NK-92 (cell line): ENCODE results near the gene FNDC4.
"Not testable (repeated sequence)": the region's sequence is repeated elsewhere in the genome, so short reads cannot be mapped to it uniquely, and the experiment has no call there.

Experiments
- DNase-seq: peaks from one replicate; lab custom pipeline; 2025; ENCODE audit not compliant: unreplicated experiment; lab: John Stamatoyannopoulos, UW

Gene FNDC4, protein sequence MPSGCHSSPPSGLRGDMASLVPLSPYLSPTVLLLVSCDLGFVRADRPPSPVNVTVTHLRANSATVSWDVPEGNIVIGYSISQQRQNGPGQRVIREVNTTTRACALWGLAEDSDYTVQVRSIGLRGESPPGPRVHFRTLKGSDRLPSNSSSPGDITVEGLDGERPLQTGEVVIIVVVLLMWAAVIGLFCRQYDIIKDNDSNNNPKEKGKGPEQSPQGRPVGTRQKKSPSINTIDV

DNA sequence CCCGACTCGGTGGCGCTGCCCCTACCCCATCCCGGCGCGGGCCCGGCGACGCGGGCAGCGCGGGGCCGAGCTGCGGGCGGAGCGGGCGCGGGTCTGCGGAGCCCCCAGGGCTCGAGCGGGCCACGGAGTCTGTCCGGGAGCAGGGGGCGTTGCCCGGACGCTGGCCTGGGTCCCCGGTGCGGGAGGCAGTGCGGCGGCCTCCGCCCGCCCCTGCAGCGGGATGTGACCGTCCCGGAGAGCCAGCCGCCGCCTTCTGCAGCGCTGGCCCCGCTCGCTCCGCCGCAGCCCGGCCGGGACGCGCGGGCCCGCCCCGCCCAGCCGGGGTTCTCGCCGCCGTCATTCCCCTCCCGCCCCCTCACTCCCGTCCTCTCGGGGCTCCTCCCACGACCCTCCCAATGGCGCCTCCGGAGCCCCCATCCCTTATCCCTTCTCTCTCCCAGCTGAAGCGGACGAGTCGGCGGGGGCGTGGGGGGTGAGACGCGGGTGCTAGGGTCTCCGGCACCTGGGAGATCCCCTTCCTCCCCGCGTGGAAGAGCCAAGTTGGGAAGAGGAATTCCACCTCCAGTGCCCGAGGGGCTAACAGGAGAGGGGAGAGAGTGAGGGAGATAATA is at the start of gene FNDC4:
TSS of gene FNDC4 (minus strand) at position 257 of the 611 bp plus-strand sequence. CDS start 521 bp downstream, outside the sequence.
- DNase-seq = no peak

DNA sequence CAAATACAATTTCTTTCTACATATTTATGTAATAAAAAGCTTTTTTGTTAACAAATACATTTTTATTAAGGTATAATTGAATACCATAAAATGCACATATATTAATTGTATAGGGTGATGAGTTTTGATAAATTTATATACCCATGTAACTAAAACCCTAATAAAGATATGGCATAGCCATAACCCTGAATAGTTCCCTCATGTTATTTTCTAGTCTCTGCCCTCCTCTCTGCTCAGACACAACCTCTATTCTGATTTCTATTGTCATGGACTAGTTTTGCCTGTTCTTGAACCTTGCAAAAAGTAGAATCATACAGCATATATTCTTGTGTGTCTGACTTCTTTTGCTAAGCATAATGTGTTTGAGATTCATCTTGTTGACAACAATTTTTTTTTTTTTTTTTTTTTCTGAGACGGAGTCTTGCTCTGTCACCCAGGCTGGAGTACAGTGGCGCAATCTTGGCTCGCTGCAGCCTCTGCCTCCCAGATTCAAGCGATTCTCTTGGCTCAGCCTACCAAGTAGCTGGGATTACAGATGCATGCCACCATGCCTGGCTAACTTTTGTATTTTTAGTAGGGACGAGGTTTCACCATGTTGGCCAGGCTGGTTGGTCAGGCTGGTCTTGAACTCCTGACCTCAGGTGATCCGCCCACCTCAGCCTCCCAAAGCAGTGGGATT is 49.3 kb upstream of the FNDC4 start:
- no peak for DNase-seq

DNA sequence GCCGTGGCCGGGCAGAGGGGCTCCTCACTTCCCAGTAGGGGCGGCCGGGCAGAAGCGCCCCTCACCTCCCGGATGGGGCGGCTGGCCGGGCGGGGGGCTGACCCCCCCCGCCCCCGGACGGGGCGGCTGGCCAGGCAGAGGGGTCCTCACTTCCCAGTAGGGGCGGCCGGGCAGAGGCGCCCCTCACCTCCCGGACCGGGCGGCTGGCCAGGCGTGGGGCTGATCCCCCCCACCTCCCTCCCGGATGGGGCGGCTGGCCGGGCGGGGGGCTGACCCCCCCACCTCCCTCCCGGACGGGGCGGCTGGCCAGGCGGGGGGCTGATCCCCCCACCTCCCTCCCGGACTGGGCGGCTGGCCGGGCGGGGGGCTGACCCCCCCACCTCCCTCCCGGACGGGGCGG is 44.6 kb upstream of the FNDC4 start:
- not testable (repeated sequence) for DNase-seq

DNA sequence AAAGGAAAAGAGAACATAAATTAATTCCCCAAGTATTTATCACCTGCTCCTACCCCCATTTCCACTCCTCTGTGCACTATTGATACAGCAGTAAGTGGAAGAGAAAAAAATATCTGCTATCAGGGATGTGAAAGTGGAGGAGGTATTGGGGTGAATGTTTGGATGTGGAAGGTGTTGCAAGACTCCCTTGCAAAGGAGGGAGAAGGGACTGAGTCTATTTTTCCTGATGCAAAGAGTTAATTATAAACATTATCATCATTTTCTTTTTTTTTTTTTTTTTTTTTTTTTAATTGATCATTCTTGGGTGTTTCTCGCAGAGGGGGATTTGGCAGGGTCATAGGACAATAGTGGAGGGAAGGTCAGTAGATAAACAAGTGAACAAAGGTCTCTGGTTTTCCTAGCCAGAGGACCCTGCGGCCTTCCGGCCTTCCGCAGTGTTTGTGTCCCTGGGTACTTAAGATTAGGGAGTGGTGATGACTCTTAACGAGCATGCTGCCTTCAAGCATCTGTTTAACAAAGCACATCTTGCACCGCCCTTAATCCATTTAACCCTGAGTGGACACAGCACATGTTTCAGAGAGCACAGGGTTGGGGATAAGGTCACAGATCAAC is 43.9 kb upstream of the FNDC4 start:
- DNase-seq = not testable (repeated sequence)

DNA sequence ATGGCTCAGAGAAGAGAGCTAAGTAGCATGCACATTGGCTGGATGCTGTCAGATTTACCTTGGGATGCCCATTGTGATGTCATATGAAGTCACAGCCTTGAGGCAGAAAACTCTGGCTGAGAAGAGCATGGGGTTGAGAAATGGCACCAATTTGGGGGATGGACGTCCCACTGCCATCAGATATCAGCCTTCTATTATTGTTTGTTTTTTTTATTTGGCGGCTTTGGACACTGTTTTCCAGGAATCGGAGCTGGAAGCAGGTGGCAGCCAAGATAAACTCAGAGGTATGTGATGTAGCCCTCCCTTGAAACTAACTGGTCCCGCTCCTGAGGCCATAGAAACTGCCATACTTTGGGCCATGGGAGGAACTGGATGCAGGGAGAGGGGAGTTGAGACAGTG is 42.3 kb upstream of the FNDC4 start:
- no peak for DNase-seq

DNA sequence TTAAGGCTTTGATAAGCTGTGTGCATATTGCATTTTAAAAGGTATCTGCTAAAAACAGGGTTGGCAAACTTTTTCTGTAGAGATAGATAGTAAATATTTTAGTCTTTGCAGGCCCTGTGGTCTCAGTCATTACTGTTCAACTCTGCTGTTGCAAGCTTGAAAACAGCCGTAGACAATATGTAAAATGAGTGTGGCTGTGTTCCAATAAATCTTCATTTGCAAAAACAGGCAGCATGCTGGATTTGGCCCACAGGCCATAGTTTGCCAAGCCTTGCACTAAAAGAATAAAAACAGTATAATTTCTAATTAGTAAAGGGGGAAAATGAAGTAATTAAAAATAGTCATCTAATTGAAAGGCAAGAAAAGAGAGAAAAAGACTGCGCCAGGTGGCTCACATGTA is 37.0 kb upstream of the FNDC4 start:
- DNase-seq = no peak

DNA sequence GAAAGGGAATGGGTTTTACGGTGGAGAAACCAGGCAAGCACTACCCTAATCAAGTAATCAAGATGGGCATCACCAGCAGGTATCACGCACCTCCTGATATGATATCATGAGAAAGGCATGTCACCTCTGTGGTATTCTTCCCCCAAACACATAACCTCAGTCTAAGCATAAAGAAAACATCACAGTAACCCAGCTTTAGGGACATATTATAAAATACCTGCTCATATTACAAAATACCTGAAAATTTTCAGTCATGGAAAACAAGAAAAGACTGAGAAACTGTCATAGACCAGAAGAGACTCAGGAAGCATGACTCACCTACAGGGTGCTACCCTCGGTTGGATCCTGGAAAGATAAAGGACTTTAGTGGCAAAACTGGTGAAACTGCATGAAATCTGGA is 32.2 kb upstream of the FNDC4 start:
- no peak for DNase-seq

DNA sequence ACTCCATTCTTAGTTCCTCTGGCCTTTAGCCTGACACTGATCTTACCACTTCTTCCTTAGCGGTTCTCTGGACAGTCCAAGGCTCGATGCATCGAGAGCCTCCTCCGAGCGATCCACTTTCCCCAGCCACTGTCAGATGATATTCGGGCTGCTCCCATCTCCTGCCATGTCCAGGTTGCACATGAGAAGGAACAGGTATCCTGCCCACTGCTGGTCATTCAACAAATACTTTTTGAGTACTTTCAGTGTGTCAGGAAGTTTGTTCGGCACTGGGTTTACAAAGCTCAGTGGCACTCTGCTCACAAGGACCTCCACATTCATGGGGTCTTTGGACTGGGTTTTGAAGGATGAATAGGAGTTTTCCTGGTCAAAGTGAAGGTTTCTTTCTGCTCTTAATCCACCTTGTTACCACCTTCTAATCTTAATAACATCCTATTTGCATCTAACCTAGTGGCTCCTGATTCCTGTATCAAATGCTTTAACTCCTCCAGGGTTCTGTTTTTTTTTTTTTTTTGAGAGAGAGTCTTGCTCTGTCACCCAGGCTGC is 27.5 kb upstream of the FNDC4 start:
- DNase-seq = no peak

DNA sequence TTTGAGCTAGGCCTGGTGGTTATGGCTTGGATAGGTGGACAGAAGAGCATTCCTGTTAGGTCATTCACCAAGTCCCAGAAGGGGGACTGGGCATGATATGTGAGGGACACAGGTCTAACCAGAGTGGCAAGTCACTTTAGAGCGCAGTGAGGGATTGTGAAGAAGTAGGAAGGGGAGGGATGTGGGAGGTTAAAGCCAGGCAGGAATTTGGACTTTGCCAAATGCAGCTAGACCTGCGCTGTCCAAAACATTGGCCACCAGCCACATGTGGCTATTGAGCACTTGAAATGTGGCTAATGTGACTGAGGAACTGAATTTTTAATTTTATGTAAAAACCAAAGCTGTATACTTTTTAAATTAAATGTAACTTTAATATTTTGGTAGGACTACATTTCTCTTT is 25.3 kb upstream of the FNDC4 start:
- no peak for DNase-seq

DNA sequence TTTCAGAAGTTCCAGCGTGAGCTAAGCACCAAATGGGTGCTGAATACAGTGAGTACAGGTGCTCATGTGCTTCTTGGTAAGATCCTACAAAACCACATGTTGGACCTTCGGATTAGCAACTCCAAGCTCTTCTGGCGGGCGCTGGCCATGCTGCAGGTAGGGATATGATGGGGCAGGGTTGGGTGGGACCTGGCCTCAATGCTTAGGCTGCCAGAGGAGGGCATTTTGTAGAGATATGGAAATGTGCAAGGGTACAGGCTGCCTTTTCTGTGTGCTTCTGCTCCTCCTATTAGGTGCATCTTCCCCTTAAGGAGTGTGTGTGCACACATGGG is 23.7 kb upstream of the FNDC4 start:
- DNase-seq = no peak

DNA sequence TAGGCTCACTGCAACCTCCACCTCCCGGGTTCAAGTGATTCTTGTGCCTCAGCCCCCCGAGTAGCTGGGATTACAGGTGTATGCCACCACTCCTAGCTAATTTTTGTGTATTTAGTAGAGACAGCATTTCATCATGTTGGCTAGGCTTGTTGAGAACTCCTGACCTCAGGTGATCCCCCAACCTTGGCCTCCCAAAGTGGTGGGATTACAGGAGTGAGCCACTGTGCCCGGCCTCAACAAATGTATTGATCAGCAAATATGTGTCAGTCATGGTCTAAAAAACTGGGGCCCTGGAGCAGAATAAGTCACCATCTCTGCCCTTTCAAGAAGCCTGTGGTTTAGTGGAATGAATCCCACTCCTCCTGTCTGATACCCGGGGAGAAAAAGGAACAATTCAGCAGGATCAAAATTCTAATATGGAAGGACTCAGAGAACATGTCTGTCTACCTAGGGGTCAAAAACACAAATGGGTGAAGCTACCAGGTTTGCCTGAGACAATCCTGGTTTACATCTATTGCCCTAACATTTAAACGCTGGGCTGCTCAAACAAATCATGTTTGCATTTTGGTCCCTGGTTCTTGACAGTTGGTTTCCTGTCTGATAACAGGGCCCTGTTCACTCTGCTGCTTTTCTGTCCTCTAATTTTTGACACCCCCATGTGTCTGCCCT is 23.2 kb upstream of the FNDC4 start:
- DNase-seq = no peak

DNA sequence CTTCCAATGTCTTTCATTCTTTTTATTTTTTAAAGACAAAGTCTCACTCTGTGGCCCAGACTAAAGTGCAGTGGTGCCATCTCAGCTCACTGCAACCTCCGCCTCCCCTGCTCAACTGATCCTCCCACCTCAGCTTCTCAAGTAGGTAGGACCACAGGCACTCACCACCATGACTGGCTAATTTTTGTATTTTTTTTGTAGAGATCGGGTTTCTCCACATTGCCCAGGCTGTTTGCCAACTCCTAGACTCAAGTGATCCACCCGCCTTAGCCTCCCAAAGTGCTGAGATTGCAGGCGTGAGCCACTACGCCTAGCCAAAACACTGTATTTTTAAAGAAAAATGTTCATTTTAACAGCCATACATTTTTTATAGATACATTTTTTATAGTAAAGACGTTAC is 14.3 kb upstream of the FNDC4 start:
- no peak for DNase-seq

DNA sequence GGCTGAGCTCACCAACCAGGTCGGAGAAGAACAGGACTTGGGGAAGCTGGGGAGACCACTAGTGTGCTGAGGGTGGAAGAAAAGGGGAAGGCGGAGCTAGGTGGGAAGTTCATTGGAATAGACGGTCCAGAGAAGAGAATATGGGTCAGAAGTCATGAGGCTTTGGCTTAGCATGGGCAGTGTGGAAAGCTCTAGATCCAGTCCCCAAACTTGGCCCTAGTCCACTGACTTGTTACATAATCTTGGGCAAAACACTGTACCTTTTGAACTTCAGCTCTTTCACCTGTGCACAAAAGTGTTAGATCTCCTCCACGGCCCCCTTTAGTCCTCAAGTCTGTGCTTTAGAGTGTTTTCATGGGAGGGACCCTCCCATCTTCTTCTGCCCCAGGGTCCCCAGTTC is 12.3 kb upstream of the FNDC4 start:
- no peak for DNase-seq

DNA sequence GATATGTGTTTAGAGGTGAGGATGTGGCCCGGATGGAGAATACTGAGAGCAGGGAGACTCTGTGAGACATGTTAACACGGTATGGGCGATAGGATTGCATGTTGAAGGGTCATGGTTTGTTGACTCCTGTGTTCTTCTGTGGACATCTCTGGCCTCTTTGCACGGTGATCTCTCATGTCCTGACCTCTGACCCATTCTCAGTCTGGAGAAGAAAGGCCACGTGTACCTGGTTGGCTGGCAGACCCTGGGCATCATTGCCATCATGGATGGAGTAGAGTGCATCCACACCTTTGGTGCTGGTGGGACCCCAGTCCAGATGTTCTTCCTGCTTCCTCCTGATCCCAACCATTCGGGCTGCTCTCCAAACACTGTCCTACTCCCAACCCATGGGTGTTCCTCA is 11.6 kb upstream of the FNDC4 start:
- no peak for DNase-seq

DNA sequence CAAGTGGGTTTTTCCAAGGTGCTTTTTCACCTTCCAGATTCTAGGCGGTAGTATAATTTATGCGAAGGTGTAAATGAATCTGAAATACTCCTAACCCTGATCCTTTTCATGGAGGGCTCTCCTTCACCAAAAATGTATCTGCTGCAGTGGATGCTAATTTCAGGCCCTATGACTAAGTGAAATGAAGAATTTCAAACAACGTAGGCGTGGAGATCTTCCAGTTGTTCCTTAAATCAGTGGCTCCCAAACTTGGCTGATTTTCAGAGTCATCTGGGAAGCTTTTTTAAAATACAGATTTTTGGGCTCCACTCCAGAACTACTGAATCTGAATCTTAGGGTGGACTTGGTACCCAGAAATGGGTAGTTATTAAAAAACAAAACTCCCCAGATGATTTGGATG is 7.1 kb upstream of the FNDC4 start:
- DNase-seq = no peak

DNA sequence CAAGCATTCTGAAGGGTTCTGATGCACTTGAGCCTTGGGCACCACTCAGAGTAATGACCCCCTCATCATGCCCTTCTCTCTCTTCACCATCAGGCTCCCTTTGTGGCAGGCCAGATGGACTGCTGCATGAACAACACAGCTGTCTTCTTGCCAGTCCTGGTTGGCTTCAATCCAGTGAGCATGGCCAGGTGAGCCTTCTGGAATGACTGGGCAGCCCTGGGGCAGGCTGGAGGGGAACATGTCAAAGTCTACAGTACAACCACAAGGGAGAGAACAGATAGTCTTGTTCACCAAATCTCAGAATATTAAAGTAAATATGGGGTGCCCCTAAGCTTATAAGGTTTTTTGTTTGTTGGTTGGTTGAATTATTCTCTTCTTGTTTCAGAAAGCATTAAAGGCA is 6.0 kb upstream of the FNDC4 start:
- DNase-seq = no peak

DNA sequence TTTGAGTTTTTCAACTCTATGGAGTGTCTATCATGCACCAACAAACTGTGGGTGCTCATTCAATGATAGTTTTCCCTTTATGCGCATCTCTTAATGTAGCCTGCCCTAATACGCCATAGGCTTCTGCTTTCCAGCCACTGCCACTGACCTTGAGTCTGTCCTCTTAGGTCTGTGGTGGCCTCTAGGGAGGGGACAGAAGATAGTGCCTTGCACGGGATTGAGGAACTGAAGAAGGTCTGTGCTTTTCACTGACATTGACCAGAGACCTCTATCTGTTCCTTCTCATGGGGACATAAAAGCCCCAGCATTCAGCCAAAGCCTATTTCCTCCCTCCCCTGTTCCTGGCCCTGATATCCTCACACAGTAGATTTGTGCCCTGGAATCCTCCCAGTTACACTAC is 4.0 kb upstream of the FNDC4 start:
- no peak for DNase-seq

DNA sequence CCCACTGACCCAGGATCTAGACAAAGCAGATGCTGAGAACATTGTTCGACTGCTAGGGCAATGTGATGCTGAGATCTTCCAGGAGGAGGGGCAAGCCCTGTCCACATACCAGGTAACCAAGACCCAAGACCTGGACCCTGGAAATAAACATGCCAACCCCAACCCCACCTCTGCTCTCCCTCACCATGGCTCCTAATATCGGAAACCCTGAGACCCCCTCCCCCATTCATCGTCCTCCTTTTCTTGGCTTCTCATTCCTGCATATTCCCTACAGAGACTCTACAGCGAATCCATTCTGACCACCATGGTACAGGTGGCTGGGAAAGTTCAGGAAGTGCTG is 2.3 kb upstream of the FNDC4 start:
- no peak for DNase-seq

DNA sequence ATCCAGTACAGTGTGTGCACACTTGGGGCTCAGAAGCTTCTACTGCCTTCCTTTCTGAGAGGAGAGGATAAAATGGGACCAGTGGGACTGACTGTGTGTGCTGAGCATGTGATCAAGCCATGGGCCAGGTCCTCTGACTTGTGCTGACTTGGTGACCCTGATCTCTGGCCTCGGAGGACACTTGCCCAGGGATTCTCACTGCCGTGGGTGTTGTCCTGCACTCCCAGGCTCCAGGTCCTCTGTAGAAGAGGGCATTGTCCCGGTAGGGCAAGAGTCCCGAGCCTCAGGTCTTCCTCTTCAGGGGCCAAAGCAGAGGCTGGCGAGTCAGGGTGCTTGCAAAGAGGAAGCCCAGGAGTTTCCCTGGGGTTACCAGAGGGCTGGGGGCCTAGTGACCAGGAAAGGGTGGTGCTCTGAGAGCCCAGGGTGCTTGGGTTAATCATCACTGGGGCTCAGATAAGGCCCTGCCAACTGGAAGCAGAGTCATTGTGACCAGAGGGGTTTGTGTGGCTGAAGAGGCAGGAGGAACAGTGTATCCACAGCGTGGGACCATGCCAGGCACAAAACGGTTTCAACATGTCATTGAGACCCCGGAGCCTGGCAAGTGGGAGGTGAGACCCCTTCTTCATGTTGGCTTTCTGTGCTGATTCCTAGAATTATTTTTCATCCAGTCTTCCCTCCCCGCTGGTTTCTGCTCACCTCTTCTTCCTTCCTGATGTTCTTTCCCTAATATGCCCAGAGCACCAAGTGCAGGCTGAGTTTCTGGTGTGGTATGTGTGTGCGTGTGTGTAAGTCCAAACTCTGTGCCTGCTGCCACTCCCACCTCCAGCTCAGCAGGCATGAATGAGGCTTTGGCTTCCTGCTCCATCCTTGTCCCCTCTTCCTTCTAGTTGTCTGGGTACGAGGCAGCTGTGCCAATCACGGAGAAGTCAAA is 1.6 kb upstream of the FNDC4 start, which contains the start of gene GCKR:
TSS of gene GCKR (plus strand) at position 483 of the 931 bp plus-strand sequence. CDS start at position 549, 66 bp downstream.
- DNase-seq = no peak

DNA sequence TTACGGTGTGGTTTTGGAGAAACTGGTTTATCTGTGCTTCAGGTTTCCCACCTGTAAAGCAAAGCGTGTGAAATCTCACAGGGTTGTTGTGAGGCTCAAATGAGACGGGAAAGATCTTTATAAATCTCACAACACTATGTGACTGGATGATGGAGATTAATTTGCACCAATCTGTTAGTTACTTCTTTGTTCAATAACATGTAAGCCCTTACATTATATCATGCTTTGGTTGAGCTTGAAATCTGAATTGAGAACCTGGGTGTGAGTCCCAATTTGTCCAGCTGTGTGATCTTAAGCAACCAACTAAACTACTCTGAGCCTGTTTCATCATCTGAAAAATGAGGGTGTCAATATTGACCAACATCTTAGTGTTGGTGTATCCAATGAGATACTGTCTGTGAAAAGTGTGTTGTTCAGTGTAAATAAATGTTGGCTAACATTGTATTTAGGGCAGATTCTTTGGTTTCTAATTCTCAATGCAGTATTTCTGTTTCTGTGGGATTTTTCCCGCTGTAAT is 898 bp upstream of the FNDC4 start:
- DNase-seq = no peak
